Lung (tissue), 12 donors: Measurements from ENCODE around the gene OSBPL9. TPM values are rescaled to one million over a fixed set of nuclear protein-coding genes. Genes with fewer than 3 reads are reported as not detected.

Experiments
- ATAC-seq: fragments of 200-7000 bp; cut with Tn5 transposase; one replicate; pipeline ENCODE4 v1.9.1; 2020; ENCODE audit warnings: moderate number of reproducible peaks; ENCODE audit not compliant: insufficient read depth, low FRiP score
- DNase-seq, 3 donors: peaks; one replicate each; pipeline ENCODE4 v3.0.0-alpha.2; 2013 to 2017
- H3K27ac ChIP-seq, 2 donors: one replicate each; pipeline ENCODE4 v1.5.1; 2013; ENCODE audit warnings: mild to moderate bottlenecking in 2 of 2, moderate library complexity in 2 of 2, control low read depth in 1 of 2, inconsistent platforms in 1 of 2, low read depth in 1 of 2, low read length in 1 of 2
- H3K27me3 ChIP-seq, 3 donors: one replicate each; pipeline ENCODE4 v1.5.1; 2013; ENCODE audit warnings: low read length in 2 of 3; ENCODE audit not compliant: control insufficient read depth in 3 of 3, insufficient read depth in 3 of 3
- H3K36me3 ChIP-seq, 4 donors: one replicate each; pipeline ENCODE4 v1.5.1; 2013; ENCODE audit warnings: low read length in 4 of 4, mild to moderate bottlenecking in 1 of 4, moderate library complexity in 1 of 4; ENCODE audit not compliant: control insufficient read depth in 4 of 4, insufficient read depth in 4 of 4
- H3K4me1 ChIP-seq, 5 donors: one replicate each; pipeline ENCODE4 v1.5.1; 2013; ENCODE audit warnings: low read length in 5 of 5, mild to moderate bottlenecking in 2 of 5, moderate library complexity in 1 of 5; ENCODE audit not compliant: control insufficient read depth in 5 of 5, insufficient read depth in 5 of 5
- H3K4me3 ChIP-seq: one replicate; pipeline ENCODE4 v1.5.1; 2013; ENCODE audit warnings: mild to moderate bottlenecking, control low read depth, moderate library complexity
- H3K9ac ChIP-seq, 2 donors: one replicate each; pipeline ENCODE4 v1.5.1; 2013; ENCODE audit warnings: low read length in 2 of 2, control low read depth in 1 of 2; ENCODE audit not compliant: insufficient read depth in 1 of 2
- H3K9me3 ChIP-seq, 4 donors: one replicate each; pipeline ENCODE4 v1.5.1; 2013; ENCODE audit warnings: low read length in 3 of 4, mild to moderate bottlenecking in 1 of 4, moderate library complexity in 1 of 4; ENCODE audit not compliant: control insufficient read depth in 4 of 4, insufficient read depth in 3 of 4
- WGBS, 2 donors: extraction: QIAGEN DNeasy Blood & Tissue Kit; methylation state at CpG; one replicate each; pipeline ENCODE4 v1.1.7; 2013; 5-methylcytosine and 5-hydroxymethylcytosine counted together
- polyA plus RNA-seq, 2 donors: library from polyadenylated mRNA; stranded (reverse); fragments of 200-250 nt; gene quantifications; one replicate each; pipeline ENCODE4 v1.2.1, GENCODE V29; 2013
- total RNA-seq, 2 donors: library from RNA; depleted of rRNA in 1 of 2; stranded (reverse); fragments of >200 nt in 1 of 2; gene quantifications; one replicate each; pipeline ENCODE4 v1.2.1, GENCODE V29; 2014 to 2021
- TF ChIP-seq, protein P1 (sequence below): IDR thresholded peaks from 2 replicates; pipeline ENCODE4 v1.5.1; 2012; ENCODE audit warnings: mild to moderate bottlenecking; ENCODE audit errors: control extremely low read depth, extremely low read depth
- donor health status: control.
- donor health status: control.
- donor health status: Bipolar disorder and iron deficiency.
- donor health status: healthy.
- donor health status: DM: yes; HTN: yes; CAD: no.

Gene OSBPL9
- total and polyA plus RNA-seq, 4 donors = 36.8 to 135 (median 72.4) TPM

DNA sequence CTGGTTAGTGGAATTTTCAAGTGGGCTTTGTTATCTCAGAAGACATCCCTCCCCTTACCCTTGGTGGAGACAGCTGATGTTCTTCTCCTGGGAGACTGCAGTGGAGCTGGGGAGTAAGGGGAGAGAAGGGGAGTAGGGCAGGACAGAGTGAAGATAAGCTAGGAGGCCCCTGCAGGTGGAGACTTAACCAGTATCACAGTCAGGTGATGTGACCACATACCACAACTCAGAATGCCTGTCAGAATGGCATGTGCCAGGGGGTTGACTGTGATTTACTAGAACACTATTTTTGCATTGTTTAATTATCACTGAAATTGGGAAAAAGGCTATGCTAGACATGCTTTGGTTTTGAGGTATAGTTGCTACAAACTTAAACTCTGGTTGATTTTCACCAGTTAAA is 137.1 kb downstream of the OSBPL9 start:
- Histone ChIP-seq H3K27me3 (no peaks in the 10 kb centered on the region), H3K36me3 (peaks cover 2 to 17% (median 11%) of the 10 kb centered on the region in 4 donors), H3K27ac (no peak overlapping the region), H3K9ac (no peak overlapping the region), H3K9me3 (no peaks in the 10 kb centered on the region), H3K4me3 (no peak overlapping the region), H3K4me1 (peaks cover 0 to 6% (median 0%) of the 10 kb centered on the region in 5 donors)
- TF ChIP-seq, protein P1, sequence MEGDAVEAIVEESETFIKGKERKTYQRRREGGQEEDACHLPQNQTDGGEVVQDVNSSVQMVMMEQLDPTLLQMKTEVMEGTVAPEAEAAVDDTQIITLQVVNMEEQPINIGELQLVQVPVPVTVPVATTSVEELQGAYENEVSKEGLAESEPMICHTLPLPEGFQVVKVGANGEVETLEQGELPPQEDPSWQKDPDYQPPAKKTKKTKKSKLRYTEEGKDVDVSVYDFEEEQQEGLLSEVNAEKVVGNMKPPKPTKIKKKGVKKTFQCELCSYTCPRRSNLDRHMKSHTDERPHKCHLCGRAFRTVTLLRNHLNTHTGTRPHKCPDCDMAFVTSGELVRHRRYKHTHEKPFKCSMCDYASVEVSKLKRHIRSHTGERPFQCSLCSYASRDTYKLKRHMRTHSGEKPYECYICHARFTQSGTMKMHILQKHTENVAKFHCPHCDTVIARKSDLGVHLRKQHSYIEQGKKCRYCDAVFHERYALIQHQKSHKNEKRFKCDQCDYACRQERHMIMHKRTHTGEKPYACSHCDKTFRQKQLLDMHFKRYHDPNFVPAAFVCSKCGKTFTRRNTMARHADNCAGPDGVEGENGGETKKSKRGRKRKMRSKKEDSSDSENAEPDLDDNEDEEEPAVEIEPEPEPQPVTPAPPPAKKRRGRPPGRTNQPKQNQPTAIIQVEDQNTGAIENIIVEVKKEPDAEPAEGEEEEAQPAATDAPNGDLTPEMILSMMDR = no peak
- ATAC-seq (no peak), DNase-seq (no peak)

DNA sequence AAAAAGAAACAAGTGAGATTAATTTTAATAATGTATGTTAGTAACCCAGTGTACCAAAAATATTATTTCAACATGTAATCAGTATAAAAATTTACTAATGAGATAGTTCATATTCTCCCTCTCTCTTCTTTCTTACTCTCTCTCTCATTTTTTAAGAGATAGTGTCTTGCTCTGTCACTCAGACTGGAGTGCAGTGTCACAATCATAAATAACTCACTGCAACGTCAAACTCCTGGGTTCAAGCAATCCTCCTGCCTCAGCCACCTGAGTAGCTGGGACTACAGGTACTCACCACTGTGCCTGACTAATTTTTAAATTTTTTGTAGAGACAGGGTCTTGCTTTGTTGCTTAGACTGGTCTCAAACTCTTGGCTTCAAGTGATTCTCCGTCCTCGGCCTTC is 137.8 kb downstream of the OSBPL9 start:
- no peak for ATAC-seq
- Histone ChIP-seq H3K9ac (no peak overlapping the region), H3K27ac (no peak overlapping the region), H3K27me3 (no peaks in the 10 kb centered on the region), H3K4me3 (no peak overlapping the region), H3K9me3 (no peaks in the 10 kb centered on the region), H3K4me1 (peaks cover 0 to 6% (median 0%) of the 10 kb centered on the region in 5 donors), H3K36me3 (peaks cover 2 to 14% (median 8%) of the 10 kb centered on the region in 4 donors)
- DNase-seq = no peak
- TF ChIP-seq, protein P1 = no peak
- WGBS, 2 donors = 97% methylated on average over 3 of the region's 3 CpGs

DNA sequence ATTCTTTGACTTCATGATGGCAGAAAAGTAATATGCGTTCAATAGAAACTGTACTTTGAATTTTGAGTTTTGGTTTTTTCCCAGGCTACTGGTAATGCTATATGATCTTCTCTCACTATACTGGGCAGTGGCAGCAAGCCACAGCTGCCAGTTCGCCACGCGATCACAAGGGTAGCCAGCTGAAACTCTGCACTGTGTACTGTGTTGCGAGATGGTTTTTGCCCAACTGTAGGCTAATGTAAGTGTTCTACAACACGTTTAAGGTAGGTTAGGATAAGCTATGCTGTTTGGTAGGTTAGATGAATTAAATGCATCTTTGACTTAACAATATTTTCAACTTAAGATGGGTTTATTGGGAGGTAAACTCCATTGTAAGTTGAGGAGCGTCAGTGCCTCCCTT is 138.5 kb downstream of the OSBPL9 start:
- Histone ChIP-seq H3K4me3 (no peak overlapping the region), H3K27ac (no peak overlapping the region), H3K36me3 (peaks cover 2 to 14% (median 8%) of the 10 kb centered on the region in 4 donors), H3K9me3 (no peaks in the 10 kb centered on the region), H3K4me1 (peaks cover 0 to 6% (median 0%) of the 10 kb centered on the region in 5 donors), H3K9ac (no peak overlapping the region), H3K27me3 (no peaks in the 10 kb centered on the region)
- DNase-seq = no peak
- TF ChIP-seq, protein P1 = no peak
- ATAC-seq = no peak
- 96 to 98% methylated on average over 7 of the region's 7 CpGs for WGBS, 2 donors

DNA sequence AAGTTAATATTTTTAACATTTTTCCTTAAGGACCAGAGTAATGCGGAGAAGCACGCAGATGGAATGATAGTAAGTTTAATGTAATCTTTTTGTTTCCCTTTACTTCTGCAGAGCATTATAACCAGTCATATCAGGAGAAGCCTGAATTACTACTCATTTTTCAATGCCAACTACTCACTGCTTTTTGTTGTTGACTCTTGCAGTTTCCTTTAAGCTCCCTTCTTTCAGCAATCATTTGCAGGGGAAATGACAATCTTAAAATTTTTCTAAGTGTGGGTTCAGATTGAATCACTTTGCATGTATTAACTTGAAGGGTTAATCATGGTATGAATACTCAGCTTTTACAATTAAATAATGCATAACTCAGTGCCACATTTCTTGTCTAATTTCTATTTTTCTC is 139.4 kb downstream of the OSBPL9 start:
- H3K9me3 ChIP-seq = no peaks in the 10 kb centered on the region
- TF ChIP-seq, protein P1 = no peak
- ATAC-seq = no peak
- H3K27ac ChIP-seq = no peak overlapping the region
- H3K9ac ChIP-seq = no peak overlapping the region
- DNase-seq = no peak
- no peak overlapping the region for H3K4me3 ChIP-seq
- H3K4me1 ChIP-seq = peaks cover 0 to 6% (median 0%) of the 10 kb centered on the region in 5 donors
- peaks cover 2 to 14% (median 8%) of the 10 kb centered on the region in 4 donors for H3K36me3 ChIP-seq
- 70 to 100% methylated on average over 2 of the region's 2 CpGs for WGBS, 2 donors
- H3K27me3 ChIP-seq = no peaks in the 10 kb centered on the region
